Osteocyte (in vitro differentiated cells): Measurements from ENCODE around the gene P2RY13. TPM values are rescaled to one million over a fixed set of nuclear protein-coding genes. Genes with fewer than 3 reads are reported as not detected.

Source experiments
- DNase-seq: peaks from one replicate; pipeline ENCODE4 v3.0.0; 2021; ENCODE audit warnings: mixed read lengths; ENCODE audit not compliant: unreplicated experiment; ENCODE audit errors: extremely low spot score
- H3K27ac Mint-ChIP-seq: one replicate; pipeline ENCODE4 v1.8.0; 2021; ENCODE audit warnings: mild to moderate bottlenecking, mixed read lengths; ENCODE audit not compliant: unreplicated experiment
- H3K27me3 Mint-ChIP-seq: one replicate; pipeline ENCODE4 v1.8.0; 2021; ENCODE audit warnings: mixed read lengths; ENCODE audit not compliant: unreplicated experiment
- H3K36me3 Mint-ChIP-seq: one replicate; pipeline ENCODE4 v1.8.0; 2021; ENCODE audit warnings: mixed read lengths; ENCODE audit not compliant: unreplicated experiment
- H3K4me1 Mint-ChIP-seq: one replicate; pipeline ENCODE4 v1.8.0; 2021; ENCODE audit warnings: mixed read lengths; ENCODE audit not compliant: unreplicated experiment
- H3K4me3 Mint-ChIP-seq: one replicate; pipeline ENCODE4 v1.8.0; 2021; ENCODE audit warnings: mild to moderate bottlenecking, moderate library complexity, mixed read lengths; ENCODE audit not compliant: unreplicated experiment
- H3K9me3 Mint-ChIP-seq: one replicate; pipeline ENCODE4 v1.8.0; 2021; ENCODE audit warnings: mixed read lengths; ENCODE audit not compliant: unreplicated experiment
- total RNA-seq: library from RNA; stranded (reverse); gene quantifications from 2 replicates; pipeline ENCODE4 v1.2.1, GENCODE V29; 2021
- TF ChIP-seq, protein P1 (sequence below): fragments of 200-600 bp; sonication (generic); IDR thresholded peaks from 2 replicates; pipeline ENCODE4 v1.5.0; 2021; ENCODE audit warnings: antibody characterized with exemption, mild to moderate bottlenecking, moderate library complexity

Gene P2RY13
- total RNA-seq, 1 donor from 2014 or later = not detected

DNA sequence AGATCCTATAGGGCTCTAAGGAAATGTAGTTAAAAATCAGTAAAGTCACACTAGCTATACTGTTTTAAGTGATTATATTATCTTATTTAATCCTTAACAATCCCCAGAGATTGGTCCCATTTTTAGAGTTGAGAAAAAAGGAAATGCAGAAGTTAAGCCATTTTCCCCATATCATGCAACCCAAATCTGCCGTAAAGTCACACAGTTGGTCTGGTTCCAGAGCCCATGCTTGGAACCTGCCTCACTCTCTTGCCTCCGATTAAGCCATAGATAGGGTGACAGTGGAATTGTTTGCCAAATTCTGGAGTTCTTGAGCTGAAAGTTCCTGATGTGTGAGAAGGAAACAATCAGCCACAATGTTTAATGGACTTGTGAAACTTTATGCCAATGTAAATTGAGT lies 2.3 kb upstream of the P2RY13 start:
- Mint-ChIP-seq H3K27me3 (no peaks in the 10 kb centered on the region), H3K9me3 (no peaks in the 10 kb centered on the region), H3K4me3 (no peak overlapping the region), H3K36me3 (no peaks in the 10 kb centered on the region), H3K27ac (no peak overlapping the region), H3K4me1 (no peaks in the 10 kb centered on the region)
- TF ChIP-seq, protein P1, sequence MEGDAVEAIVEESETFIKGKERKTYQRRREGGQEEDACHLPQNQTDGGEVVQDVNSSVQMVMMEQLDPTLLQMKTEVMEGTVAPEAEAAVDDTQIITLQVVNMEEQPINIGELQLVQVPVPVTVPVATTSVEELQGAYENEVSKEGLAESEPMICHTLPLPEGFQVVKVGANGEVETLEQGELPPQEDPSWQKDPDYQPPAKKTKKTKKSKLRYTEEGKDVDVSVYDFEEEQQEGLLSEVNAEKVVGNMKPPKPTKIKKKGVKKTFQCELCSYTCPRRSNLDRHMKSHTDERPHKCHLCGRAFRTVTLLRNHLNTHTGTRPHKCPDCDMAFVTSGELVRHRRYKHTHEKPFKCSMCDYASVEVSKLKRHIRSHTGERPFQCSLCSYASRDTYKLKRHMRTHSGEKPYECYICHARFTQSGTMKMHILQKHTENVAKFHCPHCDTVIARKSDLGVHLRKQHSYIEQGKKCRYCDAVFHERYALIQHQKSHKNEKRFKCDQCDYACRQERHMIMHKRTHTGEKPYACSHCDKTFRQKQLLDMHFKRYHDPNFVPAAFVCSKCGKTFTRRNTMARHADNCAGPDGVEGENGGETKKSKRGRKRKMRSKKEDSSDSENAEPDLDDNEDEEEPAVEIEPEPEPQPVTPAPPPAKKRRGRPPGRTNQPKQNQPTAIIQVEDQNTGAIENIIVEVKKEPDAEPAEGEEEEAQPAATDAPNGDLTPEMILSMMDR = no peak
- DNase-seq = no peak

DNA sequence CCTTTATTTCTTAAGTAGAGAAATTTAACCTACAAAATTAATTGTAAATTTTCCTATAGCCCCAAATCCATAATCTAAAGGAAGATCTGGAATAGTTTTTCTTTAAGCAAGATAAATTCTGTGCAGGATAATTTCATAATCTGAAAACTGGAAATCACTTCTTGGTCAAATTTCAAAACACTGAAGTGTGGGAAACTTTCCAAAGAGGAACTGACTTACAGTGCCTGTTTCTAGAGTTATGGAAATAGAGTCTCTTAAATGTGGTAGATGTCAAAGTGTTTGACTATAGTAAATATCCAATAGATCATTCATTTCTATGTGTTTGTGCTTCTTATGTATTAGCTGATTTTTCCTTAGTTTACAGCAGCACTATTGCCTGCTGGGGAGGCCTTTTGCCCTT lies 1.6 kb upstream of the P2RY13 start:
- H3K4me1 Mint-ChIP-seq = no peaks in the 10 kb centered on the region
- no peaks in the 10 kb centered on the region for H3K27me3 Mint-ChIP-seq
- no peaks in the 10 kb centered on the region for H3K36me3 Mint-ChIP-seq
- H3K27ac Mint-ChIP-seq = no peak overlapping the region
- no peak for DNase-seq
- TF ChIP-seq, protein P1 = no peak
- no peaks in the 10 kb centered on the region for H3K9me3 Mint-ChIP-seq
- no peak overlapping the region for H3K4me3 Mint-ChIP-seq

DNA sequence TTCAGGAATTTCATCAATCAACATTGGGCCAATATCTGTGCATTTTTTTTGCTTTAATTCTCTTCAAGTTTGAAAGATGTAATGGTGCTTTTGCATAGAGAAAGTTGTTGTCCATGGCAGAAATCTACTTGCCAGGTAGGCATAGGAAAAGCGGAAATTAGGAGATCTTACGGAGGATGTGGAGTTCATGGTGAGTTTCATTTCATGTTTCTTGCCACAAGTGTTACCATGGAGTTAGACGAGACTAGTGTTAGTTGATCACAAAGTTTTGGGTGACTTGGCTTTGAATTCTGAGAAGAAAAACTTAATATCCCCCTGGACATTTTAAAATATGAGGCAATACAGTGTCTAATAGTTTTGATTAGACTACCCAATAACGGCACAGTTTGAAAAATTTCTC lies 1.0 kb upstream of the P2RY13 start:
- H3K27me3 Mint-ChIP-seq = no peaks in the 10 kb centered on the region

DNA sequence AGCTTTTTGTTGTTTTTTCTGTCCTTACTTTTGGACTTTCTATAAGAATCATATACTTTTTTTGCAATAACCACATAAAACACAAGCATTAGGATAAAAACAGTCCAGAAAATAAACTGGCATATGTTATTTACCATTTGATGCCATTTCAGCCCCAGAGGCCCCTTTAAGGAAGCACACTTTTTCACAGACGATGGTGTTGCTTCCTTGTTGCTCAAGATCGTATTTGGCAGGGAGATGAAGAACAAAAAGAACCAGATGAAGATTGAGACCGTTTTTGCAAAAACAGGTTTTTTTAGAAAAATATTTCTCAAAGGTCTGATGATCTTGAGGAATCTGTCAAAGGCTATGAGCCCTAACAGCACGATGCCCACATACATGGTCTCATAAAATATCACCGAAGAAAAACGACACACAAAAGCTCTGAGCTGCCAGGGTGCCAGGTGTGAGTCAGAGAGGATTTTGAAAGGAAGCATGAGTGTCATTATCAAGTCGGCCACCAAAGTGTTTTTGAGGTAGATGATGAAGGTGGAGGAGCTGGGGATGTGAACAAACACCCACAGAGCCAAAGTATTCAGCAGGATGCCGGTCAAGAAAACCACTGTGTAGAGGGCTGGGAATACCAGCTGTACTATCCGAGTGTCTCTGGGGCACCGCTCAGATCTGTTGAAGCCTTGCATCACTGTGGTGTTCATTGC lies 902 bp downstream of the P2RY13 start:
- Mint-ChIP-seq H3K36me3 (no peaks in the 10 kb centered on the region), H3K9me3 (no peaks in the 10 kb centered on the region), H3K27me3 (no peaks in the 10 kb centered on the region), H3K4me1 (no peaks in the 10 kb centered on the region), H3K4me3 (no peak overlapping the region), H3K27ac (no peak overlapping the region)
- TF ChIP-seq, protein P1 = no peak
- DNase-seq = no peak

More for the DNA sequence above, 1.0 kb upstream of the P2RY13 start:
- no peak for DNase-seq
- H3K4me1 Mint-ChIP-seq = no peaks in the 10 kb centered on the region
- no peaks in the 10 kb centered on the region for H3K36me3 Mint-ChIP-seq
- H3K9me3 Mint-ChIP-seq = no peaks in the 10 kb centered on the region
- no peak overlapping the region for H3K4me3 Mint-ChIP-seq
- TF ChIP-seq, protein P1 = no peak
- no peak overlapping the region for H3K27ac Mint-ChIP-seq

DNA sequence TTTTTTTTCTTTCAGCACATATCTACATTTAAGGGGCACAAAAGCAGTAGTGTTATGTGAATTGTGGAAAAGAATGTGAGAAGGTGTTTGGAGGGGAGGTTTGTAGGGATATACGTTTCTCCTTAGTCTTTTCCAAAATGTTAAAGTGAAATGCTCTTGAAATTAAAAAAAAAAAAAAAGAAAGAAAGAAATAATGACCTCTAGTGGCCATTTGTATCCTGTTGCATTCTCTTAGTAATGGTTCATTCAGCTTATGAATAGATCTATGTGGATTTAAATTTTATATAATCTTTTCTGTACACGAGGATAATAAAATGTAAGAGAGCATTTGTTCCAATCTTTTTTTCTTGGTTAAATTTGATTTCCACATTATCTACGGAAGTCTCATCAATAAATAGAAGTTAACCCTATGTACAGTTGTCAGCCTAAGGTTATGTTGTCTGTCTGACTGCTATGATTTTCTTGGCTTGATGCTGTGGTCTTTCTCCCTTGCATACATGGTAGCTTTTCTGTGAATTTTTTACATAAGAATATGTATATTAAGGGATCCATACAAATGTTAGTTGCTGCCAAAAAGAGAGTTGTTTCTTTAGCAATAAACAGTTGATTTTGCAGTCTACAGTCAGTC lies 1.7 kb downstream of the P2RY13 start:
- H3K36me3 Mint-ChIP-seq = no peaks in the 10 kb centered on the region
- no peaks in the 10 kb centered on the region for H3K4me1 Mint-ChIP-seq
- H3K4me3 Mint-ChIP-seq = no peak overlapping the region
- no peak for DNase-seq
- TF ChIP-seq, protein P1 = peak; percentile 70
- no peak overlapping the region for H3K27ac Mint-ChIP-seq
- H3K27me3 Mint-ChIP-seq = no peaks in the 10 kb centered on the region
- no peaks in the 10 kb centered on the region for H3K9me3 Mint-ChIP-seq
